Measurements from ENCODE around the gene IQGAP2. TPM values are rescaled to one million over a fixed set of nuclear protein-coding genes. Genes with fewer than 3 reads are reported as not detected.

The IQGAP2 gene
- total and polyA plus RNA-seq, 9 of the 15 experiments (the other 6 are each of a cell fraction or from before 2014, with no cell fraction given) = 8.7 to 23.2 (median 17.4) TPM

DNA sequence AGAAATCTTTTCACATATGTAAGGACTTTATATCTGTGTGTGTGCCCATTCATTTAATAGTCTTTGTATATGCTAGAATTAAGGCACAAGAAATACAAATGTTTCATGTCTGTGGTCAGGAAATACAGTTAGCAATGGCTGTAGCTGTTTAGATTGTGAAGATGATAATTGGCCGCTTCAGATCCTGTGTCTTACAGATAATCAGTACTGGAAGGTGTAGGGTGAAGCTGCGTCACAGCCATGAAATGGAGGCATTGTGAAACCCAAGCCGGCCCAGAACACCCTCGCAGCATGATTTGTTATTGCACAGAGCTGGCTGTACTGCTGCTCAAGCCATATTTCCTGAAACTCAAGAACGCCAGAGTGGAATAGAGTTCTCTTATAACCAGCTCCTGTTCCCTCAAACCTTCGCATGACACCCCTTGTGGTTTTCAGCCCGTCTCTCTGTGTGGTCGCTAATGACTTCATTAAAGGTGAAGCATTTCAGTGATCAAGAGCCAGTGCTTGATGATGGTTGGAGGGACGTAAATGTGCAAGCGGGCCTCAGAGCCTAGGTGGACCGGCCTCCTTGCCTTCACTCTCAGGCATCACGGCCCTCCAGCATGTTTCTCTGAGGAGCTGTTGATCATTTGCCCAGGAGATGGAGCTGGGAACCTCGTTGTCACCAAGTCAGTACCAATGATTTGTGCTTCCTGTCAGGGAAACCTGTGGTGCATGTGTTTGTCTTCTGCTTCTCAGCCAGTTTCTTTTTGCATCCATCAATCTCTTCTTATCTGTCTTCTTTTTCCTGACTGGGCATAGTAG lies 140.0 kb downstream of the IQGAP2 start (continued):
- TF ChIP-seq, protein P1, sequence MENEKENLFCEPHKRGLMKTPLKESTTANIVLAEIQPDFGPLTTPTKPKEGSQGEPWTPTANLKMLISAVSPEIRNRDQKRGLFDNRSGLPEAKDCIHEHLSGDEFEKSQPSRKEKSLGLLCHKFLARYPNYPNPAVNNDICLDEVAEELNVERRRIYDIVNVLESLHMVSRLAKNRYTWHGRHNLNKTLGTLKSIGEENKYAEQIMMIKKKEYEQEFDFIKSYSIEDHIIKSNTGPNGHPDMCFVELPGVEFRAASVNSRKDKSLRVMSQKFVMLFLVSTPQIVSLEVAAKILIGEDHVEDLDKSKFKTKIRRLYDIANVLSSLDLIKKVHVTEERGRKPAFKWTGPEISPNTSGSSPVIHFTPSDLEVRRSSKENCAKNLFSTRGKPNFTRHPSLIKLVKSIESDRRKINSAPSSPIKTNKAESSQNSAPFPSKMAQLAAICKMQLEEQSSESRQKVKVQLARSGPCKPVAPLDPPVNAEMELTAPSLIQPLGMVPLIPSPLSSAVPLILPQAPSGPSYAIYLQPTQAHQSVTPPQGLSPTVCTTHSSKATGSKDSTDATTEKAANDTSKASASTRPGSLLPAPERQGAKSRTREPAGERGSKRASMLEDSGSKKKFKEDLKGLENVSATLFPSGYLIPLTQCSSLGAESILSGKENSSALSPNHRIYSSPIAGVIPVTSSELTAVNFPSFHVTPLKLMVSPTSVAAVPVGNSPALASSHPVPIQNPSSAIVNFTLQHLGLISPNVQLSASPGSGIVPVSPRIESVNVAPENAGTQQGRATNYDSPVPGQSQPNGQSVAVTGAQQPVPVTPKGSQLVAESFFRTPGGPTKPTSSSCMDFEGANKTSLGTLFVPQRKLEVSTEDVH (IDR thresholded peaks at IDR 0.05; ENCODE audit: low read depth, partially characterized antibody) = no peak
- TF ChIP-seq ATF7 (IDR thresholded peaks at IDR 0.05) (peak; percentile 46; the same call in 1 of the 2 replicates), POLR3G (IDR thresholded peaks at IDR 0.05; ENCODE audit: extremely low read depth, insufficient read length, insufficient replicate concordance) (no peak), ESRRA (IDR thresholded peaks at IDR 0.05; ENCODE audit: borderline replicate concordance, low read depth) (0 out of 2 replicates have a peak, but pooled peaks have one; percentile 42), ZNF175 (CRISPR knock-in tag; IDR thresholded peaks at IDR 0.05; ENCODE audit: low read depth) (peak; percentile 58; the same call in 1 of the 2 replicates), PHF8 (IDR thresholded peaks at IDR 0.05; ENCODE audit: borderline replicate concordance, low read length) (no peak), ZNF134 (CRISPR knock-in tag; conservative IDR thresholded peaks at IDR 0.05) (0 out of 2 replicates have a peak, but pooled peaks have one; percentile 23), HINFP (tag; conservative IDR thresholded peaks at IDR 0.05; ENCODE audit: low read depth) (no peak), ZNF449 (CRISPR knock-in tag; IDR thresholded peaks at IDR 0.05) (0 out of 2 replicates have a peak, but pooled peaks have one; percentile 41), NCOR1 (IDR thresholded peaks at IDR 0.05) (peak; percentile 50), CEBPB (tag; IDR thresholded peaks at IDR 0.05) (peak; percentile 94), ZNF444 (CRISPR knock-in tag; IDR thresholded peaks at IDR 0.05) (no peak), ZNF140 (CRISPR knock-in tag; IDR thresholded peaks at IDR 0.05) (no peak), CXXC5 (CRISPR knock-in tag; IDR thresholded peaks at IDR 0.05) (peak; percentile 62; the same call in 1 of the 2 replicates)
- TF ChIP-seq, protein P2, sequence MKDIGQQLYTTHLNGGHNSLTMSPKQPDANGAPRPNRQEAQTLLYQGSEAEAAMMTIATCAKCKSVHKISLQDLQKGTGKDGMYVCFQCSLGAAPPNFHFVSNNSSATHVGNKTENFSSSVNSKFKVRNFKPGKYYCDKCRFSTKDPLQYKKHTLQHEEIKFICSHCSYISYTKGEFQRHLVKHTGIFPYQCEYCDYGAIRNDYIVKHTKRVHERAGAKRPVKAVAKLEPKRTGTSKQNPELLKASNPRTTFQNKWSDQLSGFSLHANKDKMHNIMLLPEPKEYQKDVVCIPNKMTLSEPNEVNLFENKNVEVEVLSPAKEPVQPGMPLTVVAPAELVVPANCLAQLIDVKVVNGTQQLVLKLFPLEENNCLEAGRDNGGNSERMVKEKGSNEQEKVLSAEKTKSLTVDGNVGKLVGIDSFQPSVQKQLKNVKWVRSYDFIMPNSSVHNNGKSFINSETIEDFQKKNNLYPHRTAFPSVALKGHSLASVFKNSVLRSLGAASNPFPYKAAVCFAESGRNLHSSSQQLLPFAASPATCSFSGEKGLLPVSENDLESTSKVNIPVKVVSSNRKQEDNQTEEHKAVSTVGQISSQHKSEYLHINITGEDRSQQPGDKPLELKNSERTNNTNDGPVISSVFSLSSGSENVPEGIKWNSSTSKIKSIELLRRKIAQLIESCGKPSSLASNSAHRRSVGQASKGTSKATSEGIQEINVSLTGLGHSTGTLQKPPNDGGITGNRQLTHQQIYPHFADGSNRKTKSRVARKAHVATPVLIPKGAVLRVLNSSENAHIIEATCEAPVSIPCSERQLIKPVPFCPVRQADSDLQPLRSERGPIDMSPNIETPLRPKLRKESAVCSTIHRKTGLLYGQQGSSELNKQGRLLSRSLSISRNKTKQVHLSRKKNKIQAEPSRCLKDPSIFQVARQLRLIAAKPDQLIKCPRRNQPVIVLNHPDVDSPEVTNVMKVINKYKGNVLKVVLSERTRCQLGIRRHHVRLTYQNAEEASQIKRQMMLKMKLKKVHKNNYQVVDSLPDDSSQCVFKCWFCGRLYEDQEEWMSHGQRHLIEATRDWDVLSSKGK (CRISPR knock-in tag; IDR thresholded peaks at IDR 0.05) = no peak
- TF ChIP-seq, protein P3, sequence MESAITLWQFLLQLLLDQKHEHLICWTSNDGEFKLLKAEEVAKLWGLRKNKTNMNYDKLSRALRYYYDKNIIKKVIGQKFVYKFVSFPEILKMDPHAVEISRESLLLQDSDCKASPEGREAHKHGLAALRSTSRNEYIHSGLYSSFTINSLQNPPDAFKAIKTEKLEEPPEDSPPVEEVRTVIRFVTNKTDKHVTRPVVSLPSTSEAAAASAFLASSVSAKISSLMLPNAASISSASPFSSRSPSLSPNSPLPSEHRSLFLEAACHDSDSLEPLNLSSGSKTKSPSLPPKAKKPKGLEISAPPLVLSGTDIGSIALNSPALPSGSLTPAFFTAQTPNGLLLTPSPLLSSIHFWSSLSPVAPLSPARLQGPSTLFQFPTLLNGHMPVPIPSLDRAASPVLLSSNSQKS (CRISPR knock-in tag; IDR thresholded peaks at IDR 0.05) = no peak
